HG03066 (cell line): ENCODE results near the gene RAPGEF5.
"Not testable (repeated sequence)": the region's sequence is repeated elsewhere in the genome, so short reads cannot be mapped to it uniquely, and the experiment has no call there.

Experiments used
- ATAC-seq: cut with Tn5 transposase; IDR thresholded peaks from one replicate; pipeline ENCODE4 v1.9.1; 2021; ENCODE audit warnings: low read depth; ENCODE audit not compliant: unreplicated experiment

RAPGEF5 gene

GRCh38 chr7:22094413-22095342 is 262.3 kb downstream of the RAPGEF5 start:
- no peak for ATAC-seq

GRCh38 chr7:22093936-22094335 is 263.0 kb downstream of the RAPGEF5 start:
- no peak for ATAC-seq

- no peak for ATAC-seq
Observed at GRCh38 chr7:22093001-22093400, 264.0 kb downstream of the RAPGEF5 start.

GRCh38 chr7:22090958-22091525 is 265.9 kb downstream of the RAPGEF5 start:
- not testable (repeated sequence) for ATAC-seq

GRCh38 chr7:22090512-22090911 is 266.4 kb downstream of the RAPGEF5 start:
- no peak for ATAC-seq

- ATAC-seq = no peak
Observed at GRCh38 chr7:22090107-22090506, 266.8 kb downstream of the RAPGEF5 start.

GRCh38 chr7:22088827-22089226 is 268.1 kb downstream of the RAPGEF5 start:
- ATAC-seq = no peak

GRCh38 chr7:22087861-22088260 is 269.1 kb downstream of the RAPGEF5 start:
- ATAC-seq = no peak

GRCh38 chr7:22083704-22084240 is 273.2 kb downstream of the RAPGEF5 start:
- ATAC-seq = no peak

GRCh38 chr7:22082886-22083703 is 273.9 kb downstream of the RAPGEF5 start:
- ATAC-seq = peak; percentile 99

- peak; percentile 19 for ATAC-seq
Observed at GRCh38 chr7:22082553-22082885, 274.4 kb downstream of the RAPGEF5 start.

GRCh38 chr7:22080219-22080618 is 276.7 kb downstream of the RAPGEF5 start:
- ATAC-seq = not testable (repeated sequence)

- ATAC-seq = not testable (repeated sequence)
Observed at GRCh38 chr7:22078872-22079271, 278.1 kb downstream of the RAPGEF5 start.

GRCh38 chr7:22075561-22075960 is 281.4 kb downstream of the RAPGEF5 start:
- ATAC-seq = no peak

GRCh38 chr7:22074897-22075296 is 282.1 kb downstream of the RAPGEF5 start:
- no peak for ATAC-seq
